ENCODE measurements around the gene LAD1. TPM values are rescaled to one million over a fixed set of nuclear protein-coding genes. Genes with fewer than 3 reads are reported as not detected.

LAD1 gene
- total and polyA plus RNA-seq, 2 of the 13 experiments (the other 11 are each of a cell fraction or from before 2014, with no cell fraction given): 10.8 to 65.6 TPM

GRCh38 chr1:201405484-201405831 is 6.3 kb upstream of the LAD1 start (continued):
- no peak for TF ChIP-seq ZBTB40 (IDR thresholded peaks at IDR 0.05)
- no peak for TF ChIP-seq ZBTB40 (CRISPR knock-in tag; IDR thresholded peaks at IDR 0.05)
- no peak for TF ChIP-seq HNRNPH1 (optimal IDR thresholded peaks at IDR 0.05; ENCODE audit: low read depth, low read length)
- peak; percentile 48; the same call in 1 of the 2 replicates for TF ChIP-seq ZGPAT (CRISPR knock-in tag; IDR thresholded peaks at IDR 0.05)
- no peak for TF ChIP-seq ZBTB42 (CRISPR knock-in tag; IDR thresholded peaks at IDR 0.05)
- no peak for TF ChIP-seq ZBTB7A (CRISPR knock-in tag; IDR thresholded peaks at IDR 0.05)
- TF ChIP-seq RXRA (CRISPR knock-in tag; IDR thresholded peaks at IDR 0.05): peak; percentile 58
- TF ChIP-seq RBFOX2 (IDR thresholded peaks at IDR 0.05; ENCODE audit: low read depth, low read length): no peak; the same call in 1 of the 2 replicates
- no peak for TF ChIP-seq ZNF17 (CRISPR knock-in tag; IDR thresholded peaks at IDR 0.05)
- 0 out of 2 replicates have a peak, but pooled peaks have one; percentile 32 for TF ChIP-seq ZNF430 (CRISPR knock-in tag; IDR thresholded peaks at IDR 0.05)
- TF ChIP-seq ZNF776 (CRISPR knock-in tag; IDR thresholded peaks at IDR 0.05): no peak
- TF ChIP-seq ERF (CRISPR knock-in tag; IDR thresholded peaks at IDR 0.05): peak; percentile 70; the same call in 1 of the 2 replicates
- no peak for TF ChIP-seq SP1 (IDR thresholded peaks at IDR 0.05)
- no peak for TF ChIP-seq SP1 (CRISPR knock-in tag; IDR thresholded peaks at IDR 0.05)
- TF ChIP-seq FOXA1 (IDR thresholded peaks at IDR 0.05): no peak
- TF ChIP-seq FOXA1 (CRISPR knock-in tag; IDR thresholded peaks at IDR 0.05): no peak
- TF ChIP-seq STAT6 (CRISPR knock-in tag; IDR thresholded peaks at IDR 0.05; ENCODE audit: borderline replicate concordance): no peak
- peak; percentile 75; the same call in 1 of the 2 replicates for TF ChIP-seq YEATS2 (CRISPR knock-in tag; IDR thresholded peaks at IDR 0.05; ENCODE audit: borderline replicate concordance)
- TF ChIP-seq ZBTB20 (CRISPR knock-in tag; IDR thresholded peaks at IDR 0.05; ENCODE audit: borderline replicate concordance, low read depth): peak; percentile 38; the same call in 1 of the 2 replicates
- peak; percentile 80 for TF ChIP-seq MED1 (CRISPR knock-in tag; IDR thresholded peaks at IDR 0.05)
- no peak for TF ChIP-seq SRF (IDR thresholded peaks at IDR 0.05; ENCODE audit: low read depth, low read length)

Data from HepG2 (cell line).